NCI-H82 treated with DMSO at 0.1 percent for 48 hours (cell line): Measurements from ENCODE around the gene GPR62.

ENCODE experiments used
- DNase-seq: peaks from one replicate; lab custom pipeline; 2025; ENCODE audit not compliant: unreplicated experiment; lab: John Stamatoyannopoulos, UW

GPR62 gene

DNA sequence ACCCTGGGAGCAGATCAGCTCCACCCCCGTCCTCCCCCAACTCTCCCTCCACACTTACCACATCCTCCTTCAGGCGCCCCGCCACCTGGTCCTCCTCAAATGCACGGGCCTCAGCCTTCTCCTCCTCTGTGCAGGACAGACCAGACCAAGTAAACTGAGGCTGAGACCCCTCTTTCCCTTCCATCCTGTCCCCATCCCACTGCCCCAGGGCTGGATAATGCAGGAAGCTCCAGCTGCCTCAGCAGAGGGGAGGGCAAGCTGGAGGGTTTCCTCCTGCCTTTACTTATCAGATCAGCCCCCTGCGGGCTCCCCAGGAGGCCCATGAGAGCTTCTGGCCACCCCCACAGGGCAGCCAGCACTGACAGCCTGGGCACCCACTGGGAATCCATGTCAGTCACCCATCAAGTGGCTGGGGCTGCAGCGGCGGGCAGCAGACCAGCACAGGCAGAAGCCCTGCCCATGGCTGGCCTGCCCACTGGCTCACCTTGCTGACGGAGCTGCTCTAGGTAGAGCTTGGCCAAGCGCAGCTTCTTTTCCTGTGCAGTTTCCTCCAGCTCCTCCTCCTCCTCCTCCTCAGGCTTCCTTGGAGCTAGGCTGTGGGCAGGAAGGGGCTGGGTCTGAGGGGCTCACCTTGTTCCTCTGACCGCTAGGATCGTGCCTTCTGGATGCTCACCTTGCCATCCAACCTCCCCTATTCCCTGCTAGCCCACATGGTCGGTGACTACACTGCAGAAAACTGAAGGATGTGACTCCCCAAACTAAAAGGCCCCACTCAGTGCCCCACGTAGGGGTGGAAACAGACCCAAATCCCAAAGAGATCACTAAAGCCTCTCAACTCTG, 17.4 kb upstream of the GPR62 start:
- DNase-seq = no peak

DNA sequence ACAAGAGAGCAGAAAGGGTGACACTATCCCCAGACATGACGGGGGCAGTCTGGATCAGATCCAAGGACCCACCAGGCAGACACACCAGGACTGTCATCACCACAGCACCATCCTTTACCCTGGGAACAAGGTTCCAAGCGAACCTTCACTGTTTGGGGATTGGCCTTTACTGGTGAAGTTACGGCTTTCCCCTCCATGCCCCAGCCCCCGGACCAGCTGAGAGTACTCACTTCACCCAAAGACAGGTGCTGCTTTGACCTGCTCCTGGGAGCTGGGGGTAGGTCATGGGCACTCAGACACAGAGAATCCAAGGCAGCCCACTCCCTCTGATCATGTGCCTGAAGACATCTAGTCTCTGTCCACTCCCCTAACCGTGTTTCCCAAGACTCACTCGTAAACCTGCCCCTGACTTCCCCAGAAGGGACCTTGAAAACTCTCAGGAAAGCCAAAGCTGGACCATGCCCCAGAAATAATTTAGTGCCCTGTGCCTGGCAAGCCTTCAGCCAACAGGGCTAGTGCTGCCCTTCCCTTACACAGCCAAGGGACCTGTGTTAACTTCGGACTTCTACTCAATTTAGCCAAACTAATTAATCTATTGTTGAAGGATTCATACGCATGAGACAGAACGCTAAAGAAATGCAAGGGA, 16.3 kb upstream of the GPR62 start:
- DNase-seq = no peak

DNA sequence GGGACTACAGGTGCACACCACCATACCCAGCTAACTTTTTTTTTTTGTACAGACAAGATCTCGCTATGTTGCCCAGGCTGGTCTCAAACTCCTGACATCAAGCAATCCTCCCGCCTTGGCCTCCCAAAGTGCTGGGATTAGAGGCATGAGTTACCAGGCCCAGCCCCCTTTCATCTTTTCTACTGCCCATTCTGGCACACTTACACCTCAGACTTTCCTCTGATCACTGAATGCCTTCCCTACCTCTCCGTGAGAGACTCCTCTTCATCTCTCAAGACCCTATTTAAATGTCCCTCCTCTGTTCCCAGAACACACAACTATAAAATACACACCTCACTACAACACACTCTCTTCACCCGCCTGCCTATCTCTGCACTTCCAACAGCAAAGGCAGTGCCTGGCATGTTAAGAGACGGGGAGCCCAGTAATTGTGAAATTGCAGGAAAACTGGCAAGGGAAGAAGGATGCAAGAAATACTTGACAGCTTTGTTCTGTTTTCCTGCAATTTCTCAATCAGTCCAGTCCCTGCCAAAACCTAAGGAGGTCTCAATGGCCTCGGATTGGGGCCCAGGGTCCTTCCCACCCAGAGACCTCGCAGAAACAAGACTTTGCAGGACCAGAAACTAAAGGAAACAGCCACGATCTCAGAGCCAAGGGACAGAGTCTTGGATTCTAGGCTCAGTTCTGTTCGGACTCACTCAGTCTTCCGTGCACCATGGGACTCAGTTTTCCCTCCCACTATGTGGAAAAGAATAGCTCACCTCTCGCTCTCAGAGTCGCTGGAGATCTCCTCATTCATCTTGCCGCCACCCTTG, 14.3 kb upstream of the GPR62 start:
- DNase-seq = no peak

DNA sequence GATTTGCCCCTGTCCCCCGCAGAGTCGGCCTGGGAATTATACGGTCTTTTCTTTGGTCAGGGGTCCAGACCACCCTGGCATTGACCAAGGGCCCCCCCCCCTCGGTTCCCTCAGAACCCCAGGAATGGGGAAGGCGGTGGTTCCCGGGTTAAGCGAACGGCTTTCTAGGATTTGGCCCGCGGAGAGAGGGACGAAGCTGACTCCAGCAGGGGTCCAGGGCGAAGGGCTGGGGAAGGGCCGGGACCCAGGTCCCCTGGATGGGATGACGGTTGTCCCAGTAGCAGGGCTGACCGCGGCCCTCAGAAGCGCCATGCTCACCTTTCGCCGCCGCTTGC, 13.8 kb upstream of the GPR62 start:
- no peak for DNase-seq

DNA sequence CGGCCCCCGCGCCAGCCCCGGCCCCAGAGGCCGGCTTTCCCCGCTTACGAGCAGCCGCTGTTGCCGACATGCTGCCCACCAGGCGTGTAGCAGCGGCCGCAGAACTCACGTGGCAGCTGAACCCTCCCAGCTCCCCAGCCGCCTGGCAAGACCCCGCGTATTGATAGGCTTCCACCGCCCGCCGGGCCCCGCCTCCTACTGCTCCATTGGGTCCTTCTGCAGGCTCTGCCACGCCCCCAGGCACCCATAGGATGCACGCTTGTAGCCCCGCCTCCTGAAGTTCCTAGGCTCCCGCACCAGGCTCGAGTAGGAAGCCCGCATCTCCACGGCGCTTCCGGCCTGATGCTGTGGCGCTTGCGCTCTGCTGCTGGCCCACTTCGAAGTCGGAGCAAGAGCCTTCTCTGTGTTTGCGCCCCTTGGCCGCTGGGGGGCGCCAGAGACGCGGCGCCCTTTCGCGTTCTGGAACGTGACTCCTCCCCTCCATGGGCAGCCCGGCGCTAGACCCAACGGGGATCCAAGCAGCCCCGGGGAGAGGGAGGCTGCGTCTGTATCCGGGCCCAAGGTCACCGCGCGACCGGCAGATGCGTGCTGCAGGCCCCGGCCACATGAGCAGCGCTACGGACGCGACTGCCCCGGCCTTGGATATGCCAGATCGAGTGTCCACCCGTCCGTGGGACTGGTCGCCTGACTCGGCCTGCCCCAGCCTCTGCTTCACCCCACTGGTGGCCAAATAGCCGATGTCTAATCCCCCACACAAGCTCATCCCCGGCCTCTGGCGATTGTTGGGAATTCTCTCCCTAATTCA, 13.2 kb upstream of the GPR62 start, which contains the start of the genes PARP3 and RRP9:
Gene PARP3, plus strand, starts transcription at position 566 of the 805 bp plus-strand sequence. CDS start 993 bp downstream, outside the sequence.
Gene RRP9, minus strand, starts transcription at position 107 of the 805 bp plus-strand sequence. Its CDS starts 37 bp downstream, at position 70.
- DNase-seq = peak; percentile 96

DNA sequence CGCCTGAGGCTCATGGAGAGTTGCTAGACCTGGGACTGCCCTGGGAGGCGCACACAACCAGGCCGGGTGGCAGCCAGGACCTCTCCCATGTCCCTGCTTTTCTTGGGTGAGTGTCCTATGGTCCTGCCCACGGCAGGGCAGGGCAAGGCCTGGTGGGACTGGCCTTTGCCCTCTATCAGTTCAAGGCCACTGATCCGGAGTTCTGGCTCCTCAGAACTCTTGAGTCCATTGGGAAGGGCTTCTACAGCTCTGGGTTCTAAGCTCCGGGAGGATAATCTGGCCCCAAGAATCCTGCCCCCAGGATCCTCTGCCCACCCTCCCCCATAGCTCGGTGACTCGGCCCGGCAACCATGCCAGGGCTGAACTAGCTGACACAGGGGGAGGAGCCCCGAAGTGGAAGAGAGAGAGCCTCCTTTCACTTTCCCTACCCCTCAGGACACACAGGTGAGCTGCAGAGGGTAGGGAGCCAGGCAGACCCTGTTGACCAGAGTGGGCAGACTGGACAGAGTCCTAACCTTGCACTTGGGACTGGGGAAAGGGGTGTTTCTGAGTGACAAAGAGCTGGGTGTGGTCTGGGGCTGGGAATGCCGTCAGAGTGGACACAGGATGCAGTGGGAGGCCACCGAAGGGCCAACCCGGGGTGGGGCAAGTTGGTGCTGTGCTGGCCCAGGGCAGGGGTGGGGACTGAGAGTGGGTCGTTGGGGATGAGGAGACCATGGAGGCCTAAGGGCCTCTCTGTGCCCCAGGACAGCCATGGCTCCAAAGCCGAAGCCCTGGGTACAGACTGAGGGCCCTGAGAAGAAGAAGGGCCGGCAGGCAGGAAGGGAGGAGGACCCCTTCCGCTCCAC, 12.4 kb upstream of the GPR62 start:
- no peak for DNase-seq

DNA sequence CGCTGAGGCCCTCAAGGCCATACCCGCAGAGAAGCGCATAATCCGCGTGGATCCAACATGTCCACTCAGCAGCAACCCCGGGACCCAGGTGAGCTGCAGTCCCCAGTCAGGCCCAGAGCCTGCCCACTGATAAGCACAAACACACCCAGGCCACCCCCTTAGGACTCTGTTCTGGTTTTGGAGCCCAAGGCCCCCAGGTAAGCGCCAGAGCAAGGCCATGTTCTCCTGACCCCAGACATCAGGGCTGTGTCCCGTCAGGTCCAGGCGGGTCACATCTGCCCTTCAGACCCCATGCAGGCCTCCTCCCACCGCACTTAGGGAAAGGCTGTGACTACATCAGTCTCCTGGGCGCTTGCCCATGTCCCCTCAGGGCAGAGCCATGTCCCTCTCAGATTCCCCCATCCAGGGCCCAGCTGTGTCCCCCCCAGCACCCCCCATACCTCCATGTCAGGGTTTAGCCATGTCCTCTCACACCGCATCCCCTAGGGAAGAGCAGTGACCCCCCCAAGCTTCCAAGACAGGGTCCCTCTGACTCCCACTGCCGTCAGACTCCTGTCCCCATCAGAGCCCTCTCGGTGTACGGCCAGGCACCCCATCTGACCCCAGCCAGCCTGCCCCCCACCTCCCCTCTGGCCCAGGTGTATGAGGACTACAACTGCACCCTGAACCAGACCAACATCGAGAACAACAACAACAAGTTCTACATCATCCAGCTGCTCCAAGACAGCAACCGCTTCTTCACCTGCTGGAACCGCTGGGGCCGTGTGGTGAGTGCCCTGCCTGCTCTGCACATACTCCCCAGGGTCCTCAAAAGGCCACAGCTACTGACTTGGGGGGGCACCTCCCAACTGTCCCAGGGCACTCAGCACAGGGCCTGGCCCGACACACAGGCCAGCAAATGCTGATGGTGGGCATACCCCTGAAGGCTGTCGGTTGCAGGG, 11.5 kb upstream of the GPR62 start:
- no peak for DNase-seq

DNA sequence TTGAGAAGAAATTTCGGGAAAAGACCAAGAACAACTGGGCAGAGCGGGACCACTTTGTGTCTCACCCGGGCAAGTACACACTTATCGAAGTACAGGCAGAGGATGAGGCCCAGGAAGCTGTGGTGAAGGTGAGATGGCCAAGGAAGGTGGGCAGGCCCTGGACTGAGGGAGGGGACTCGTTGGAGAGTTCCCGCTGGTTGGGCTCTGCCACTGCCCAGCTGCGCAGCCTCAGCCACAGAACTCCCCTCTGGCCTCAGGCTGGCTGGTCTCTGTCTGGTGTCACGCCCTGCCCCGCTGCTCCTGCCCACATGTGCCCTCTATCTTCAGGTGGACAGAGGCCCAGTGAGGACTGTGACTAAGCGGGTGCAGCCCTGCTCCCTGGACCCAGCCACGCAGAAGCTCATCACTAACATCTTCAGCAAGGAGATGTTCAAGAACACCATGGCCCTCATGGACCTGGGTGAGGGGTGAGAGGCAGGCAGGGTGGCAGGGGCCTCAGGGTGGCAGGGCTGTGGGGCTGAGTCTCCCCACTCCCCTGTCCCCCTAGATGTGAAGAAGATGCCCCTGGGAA, 10.6 kb upstream of the GPR62 start:
- no peak for DNase-seq

DNA sequence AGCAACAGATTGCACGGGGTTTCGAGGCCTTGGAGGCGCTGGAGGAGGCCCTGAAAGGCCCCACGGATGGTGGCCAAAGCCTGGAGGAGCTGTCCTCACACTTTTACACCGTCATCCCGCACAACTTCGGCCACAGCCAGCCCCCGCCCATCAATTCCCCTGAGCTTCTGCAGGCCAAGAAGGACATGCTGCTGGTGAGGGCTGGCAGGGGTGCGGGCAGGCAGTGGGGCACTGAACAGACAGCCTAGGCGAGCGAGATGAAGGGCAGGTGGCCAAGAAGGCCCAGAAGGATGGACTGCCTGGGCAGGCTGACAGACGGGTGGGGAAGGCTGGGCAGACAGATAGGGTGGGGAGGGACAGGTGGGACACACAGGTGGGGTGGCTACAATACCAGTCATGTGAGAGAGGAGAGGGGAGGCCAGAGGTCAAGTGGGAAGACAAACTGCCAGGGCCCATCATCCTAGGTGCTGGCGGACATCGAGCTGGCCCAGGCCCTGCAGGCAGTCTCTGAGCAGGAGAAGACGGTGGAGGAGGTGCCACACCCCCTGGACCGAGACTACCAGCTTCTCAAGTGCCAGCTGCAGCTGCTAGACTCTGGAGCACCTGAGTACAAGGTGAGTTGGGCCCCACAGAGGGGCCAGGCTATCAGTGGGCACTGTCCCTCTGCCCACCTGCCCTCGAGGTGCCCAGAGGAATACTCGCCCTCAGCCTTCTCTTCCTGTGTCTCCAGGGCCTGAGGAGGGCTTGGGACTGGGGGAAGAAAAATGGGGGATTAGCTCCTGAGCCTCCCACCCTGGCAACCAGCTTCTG, 9.9 kb upstream of the GPR62 start:
- no peak for DNase-seq

DNA sequence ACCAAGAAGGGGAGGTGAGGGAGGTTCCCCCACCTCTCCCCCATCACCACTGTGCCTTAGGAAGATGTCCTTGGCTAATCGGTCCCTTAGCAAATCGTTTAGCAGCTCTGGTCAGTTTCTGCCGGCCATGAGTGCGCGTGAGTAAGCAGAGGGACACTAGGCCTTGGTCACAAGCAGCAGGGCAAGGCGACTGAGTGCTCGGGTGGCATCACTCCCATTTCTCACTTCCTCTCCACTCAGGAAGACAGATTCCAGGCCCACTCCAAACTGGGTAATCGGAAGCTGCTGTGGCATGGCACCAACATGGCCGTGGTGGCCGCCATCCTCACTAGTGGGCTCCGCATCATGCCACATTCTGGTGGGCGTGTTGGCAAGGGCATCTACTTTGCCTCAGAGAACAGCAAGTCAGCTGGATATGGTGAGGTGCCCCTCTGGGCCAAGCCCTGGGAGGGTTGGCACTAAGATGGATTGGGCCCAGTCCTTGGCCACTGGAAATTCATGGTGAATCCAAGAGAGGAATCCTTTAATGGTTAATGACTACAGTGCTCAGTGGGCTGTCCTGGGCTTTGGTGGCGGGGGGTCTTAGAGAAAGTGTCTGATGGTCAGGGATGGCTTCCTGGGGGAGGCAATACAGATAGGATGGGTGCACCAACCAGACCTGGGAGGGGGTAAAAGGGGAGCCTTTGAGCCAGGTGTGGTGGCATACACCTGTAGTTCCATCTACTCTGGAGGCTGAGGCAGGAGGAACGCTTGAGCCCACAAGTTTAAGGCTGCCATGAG, 9.1 kb upstream of the GPR62 start:
- DNase-seq = no peak

DNA sequence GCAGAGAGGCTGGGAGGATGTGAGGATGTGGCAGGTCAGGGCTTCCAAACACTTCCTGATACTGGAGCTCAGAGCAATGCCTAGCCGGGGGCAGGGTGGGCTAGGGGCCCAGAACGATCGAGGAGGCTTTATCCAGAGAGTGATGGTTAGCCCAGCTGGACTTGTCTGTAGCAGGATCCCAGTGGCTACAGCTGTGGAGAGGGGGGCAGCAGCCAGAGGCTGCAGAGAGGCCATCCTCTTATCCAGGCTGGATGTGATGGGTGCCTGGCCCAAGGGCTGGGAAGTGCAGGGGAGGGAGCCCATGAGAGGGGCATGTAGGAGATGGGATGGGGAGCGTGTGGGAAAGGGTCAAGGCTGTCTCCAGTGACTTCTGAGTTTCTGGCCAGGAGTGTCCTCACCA, 8.4 kb upstream of the GPR62 start:
- no peak for DNase-seq

DNA sequence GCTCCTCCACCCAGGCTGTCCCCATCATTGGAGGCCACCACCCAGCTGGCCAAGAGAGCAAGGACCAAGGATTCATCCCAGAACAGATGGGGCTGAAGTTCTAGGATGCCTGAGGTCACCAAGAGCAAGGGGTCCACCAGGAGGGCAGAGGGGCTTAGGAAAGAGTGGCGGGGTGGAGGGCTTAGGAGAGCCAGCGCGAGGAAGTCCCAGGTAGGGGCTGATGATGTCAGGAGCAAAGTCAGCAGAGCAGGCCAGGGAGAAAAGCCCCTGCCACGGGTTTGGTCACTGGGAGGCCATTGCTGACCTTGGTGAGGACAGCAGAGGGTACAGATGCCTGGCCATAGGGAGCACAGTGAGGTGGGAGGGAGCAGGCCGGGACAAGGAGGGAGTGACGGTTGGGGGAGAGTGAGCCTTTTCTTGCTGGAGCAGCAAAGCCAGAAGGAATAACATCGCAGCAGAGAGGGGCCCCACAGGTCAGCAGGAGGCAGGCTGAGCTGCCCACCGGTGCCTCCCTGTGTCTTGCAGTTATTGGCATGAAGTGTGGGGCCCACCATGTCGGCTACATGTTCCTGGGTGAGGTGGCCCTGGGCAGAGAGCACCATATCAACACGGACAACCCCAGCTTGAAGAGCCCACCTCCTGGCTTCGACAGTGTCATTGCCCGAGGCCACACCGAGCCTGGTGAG, 7.8 kb upstream of the GPR62 start:
- no peak for DNase-seq

DNA sequence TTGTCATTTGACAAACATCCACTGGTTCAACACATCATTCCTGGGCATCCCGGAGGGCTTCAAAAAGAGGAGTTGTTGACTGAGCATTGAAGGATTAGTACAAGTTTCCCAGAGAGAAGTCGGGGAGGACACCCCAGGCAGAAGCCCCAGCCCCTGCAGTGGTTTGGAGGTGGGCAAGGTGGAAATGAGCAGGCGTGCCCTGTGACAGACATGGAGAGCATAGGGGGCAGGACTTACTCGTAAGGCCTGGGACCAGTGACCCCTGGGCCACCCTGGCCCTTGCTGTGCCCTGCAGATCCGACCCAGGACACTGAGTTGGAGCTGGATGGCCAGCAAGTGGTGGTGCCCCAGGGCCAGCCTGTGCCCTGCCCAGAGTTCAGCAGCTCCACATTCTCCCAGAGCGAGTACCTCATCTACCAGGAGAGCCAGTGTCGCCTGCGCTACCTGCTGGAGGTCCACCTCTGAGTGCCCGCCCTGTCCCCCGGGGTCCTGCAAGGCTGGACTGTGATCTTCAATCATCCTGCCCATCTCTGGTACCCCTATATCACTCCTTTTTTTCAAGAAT, 7.1 kb upstream of the GPR62 start:
- no peak for DNase-seq

DNA sequence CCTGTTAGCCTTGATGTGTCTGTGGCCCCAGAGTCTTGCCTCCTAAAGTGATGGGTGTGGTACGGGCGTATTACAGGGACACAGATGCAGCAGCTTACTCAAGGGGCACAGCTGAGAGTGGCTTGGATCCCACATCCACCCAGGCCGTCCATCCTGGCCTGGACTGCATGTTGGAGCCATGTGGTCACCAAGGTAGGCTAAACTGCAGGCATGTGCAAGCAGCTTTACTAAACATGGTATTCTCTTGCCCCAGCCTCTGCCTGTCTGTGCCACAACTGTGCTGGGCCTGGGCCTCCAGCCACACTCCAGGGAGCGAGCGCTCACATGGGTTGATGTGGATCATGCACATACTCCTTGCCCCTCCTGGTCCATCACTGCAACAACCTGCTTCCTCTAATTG, 6.1 kb upstream of the GPR62 start:
- DNase-seq = no peak

DNA sequence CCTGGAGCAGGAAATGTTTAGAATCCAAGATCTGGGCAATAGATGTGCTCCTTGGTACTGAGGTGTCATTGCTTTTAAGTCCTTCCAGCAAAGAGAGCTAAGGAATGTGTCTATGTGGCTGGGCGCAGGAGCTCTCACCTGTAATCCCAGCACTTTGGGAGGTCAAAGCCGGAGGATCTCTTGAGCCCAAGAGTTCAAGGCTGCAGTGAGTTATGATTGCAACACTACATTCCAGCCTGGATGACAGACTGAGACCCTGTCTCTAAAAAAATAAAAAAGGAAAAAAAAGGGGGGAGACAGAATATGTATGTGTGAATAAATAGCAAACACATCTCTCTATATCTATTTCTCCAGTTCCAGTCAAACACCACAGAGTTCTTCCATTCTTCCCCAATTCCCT, 4.3 kb upstream of the GPR62 start:
- DNase-seq = no peak

DNA sequence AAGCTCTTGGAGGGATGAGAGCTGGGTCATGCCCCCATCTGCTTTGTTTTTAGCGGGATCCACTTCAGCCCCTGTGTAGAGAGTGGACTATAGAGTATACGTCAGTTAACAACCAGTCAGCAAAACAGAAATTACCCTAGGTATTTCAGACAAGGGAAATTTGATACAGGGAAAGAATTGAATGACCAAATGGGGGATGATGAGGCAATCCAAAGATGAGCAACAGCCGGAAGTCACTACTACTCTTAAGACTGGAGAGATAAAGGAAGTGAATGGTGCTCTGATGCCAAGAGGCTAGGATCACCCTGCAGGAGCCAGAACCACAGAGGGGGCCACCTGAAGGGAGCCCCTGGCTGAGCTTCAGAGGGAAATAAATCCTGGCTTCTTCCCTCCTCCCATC, 1.7 kb upstream of the GPR62 start:
- peak; percentile 34 for DNase-seq
